Gastroesophageal sphincter (tissue), 3 donors: ENCODE results near the gene CSF2RB.

ENCODE experiments used
- POLR2A ChIP-seq, 2 donors: fragments of 450-650 bp; IDR thresholded peaks; one replicate each; pipeline ENCODE4 v1.6.1; 2017; ENCODE audit warnings: antibody characterized with exemption in 2 of 2, mild to moderate bottlenecking in 2 of 2, moderate library complexity in 1 of 2
- POLR2AphosphoS5 ChIP-seq: sonication (generic); formaldehyde crosslinking; IDR thresholded peaks from one replicate; pipeline ENCODE4 v1.6.1; 2017; ENCODE audit warnings: antibody characterized with exemption
- TF ChIP-seq, protein P1 (sequence below), 4 experiments: fragments of 200-600 bp in 2 of 4; fragments of 450-650 bp in 2 of 4; sonication (generic) in 1 of 4; IDR thresholded peaks; one replicate each; pipeline ENCODE4 v1.5.1; 2017 to 2019; ENCODE audit warnings: antibody characterized with exemption in 4 of 4, mild to moderate bottlenecking in 2 of 4, moderate library complexity in 2 of 4

DNA sequence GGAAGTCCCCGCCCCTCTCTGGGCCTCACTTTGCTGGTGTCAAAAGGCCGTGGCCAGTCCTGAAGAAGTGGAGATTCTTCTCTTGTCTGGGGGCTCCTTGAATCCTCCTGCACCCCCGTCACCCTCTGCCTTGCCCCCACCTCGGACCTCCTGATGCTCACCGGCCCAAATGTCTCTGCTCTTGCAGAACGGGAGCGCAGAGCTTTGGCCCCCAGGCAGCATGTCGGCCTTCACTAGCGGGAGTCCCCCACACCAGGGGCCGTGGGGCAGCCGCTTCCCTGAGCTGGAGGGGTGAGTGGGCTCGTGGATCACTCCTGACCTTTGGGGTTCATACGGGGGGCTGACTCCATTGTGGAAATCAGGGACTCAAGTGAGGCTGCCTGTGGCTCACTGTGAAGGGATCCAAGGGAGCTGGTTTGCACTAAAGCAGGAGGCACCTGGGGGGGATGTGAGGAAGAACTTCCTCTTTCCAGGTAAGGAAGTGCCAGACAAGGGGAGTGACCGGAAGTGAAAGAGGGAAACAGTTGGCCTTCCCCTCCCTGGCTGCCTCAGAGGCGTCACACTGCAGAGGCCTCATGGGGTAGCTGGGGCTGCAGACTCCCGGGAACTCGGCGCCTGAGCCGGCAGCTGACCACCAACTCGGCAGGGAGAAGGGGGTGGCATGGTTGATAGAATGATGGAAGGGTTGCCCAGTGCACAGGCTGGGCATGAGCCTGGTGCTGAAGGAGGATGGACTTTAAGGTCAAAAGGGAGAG is 23.1 kb downstream of the CSF2RB start:
- TF ChIP-seq, protein P1, sequence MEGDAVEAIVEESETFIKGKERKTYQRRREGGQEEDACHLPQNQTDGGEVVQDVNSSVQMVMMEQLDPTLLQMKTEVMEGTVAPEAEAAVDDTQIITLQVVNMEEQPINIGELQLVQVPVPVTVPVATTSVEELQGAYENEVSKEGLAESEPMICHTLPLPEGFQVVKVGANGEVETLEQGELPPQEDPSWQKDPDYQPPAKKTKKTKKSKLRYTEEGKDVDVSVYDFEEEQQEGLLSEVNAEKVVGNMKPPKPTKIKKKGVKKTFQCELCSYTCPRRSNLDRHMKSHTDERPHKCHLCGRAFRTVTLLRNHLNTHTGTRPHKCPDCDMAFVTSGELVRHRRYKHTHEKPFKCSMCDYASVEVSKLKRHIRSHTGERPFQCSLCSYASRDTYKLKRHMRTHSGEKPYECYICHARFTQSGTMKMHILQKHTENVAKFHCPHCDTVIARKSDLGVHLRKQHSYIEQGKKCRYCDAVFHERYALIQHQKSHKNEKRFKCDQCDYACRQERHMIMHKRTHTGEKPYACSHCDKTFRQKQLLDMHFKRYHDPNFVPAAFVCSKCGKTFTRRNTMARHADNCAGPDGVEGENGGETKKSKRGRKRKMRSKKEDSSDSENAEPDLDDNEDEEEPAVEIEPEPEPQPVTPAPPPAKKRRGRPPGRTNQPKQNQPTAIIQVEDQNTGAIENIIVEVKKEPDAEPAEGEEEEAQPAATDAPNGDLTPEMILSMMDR (IDR thresholded peaks at IDR 0.05), result no peak
- TF ChIP-seq POLR2A (IDR thresholded peaks at IDR 0.05), result no peak
- TF ChIP-seq POLR2AphosphoS5, result no peak
